Choroid plexus epithelial cell (primary cell): ENCODE results near the gene PAK1.

Experiments
- DNase-seq: peaks from one replicate; pipeline ENCODE4 v3.0.0-alpha.2; 2010; ENCODE audit warnings: low read depth
- H3K4me3 ChIP-seq: 2 replicates; pipeline ENCODE4 v1.5.1; 2011; ENCODE audit warnings: low read depth, mild to moderate bottlenecking, control low read depth, low read length, moderate library complexity
- TF ChIP-seq, protein P1 (sequence below): conservative IDR thresholded peaks from 2 replicates; pipeline ENCODE4 v1.5.1; 2011; ENCODE audit warnings: low read depth, mild to moderate bottlenecking, control low read depth, inconsistent platforms, low read length, moderate library complexity

The PAK1 gene

GRCh38 chr11:77418155-77418970 lies 55.5 kb downstream of the PAK1 start:
- DNase-seq = no peak
- H3K4me3 ChIP-seq = no peak overlapping the region
- TF ChIP-seq, protein P1, sequence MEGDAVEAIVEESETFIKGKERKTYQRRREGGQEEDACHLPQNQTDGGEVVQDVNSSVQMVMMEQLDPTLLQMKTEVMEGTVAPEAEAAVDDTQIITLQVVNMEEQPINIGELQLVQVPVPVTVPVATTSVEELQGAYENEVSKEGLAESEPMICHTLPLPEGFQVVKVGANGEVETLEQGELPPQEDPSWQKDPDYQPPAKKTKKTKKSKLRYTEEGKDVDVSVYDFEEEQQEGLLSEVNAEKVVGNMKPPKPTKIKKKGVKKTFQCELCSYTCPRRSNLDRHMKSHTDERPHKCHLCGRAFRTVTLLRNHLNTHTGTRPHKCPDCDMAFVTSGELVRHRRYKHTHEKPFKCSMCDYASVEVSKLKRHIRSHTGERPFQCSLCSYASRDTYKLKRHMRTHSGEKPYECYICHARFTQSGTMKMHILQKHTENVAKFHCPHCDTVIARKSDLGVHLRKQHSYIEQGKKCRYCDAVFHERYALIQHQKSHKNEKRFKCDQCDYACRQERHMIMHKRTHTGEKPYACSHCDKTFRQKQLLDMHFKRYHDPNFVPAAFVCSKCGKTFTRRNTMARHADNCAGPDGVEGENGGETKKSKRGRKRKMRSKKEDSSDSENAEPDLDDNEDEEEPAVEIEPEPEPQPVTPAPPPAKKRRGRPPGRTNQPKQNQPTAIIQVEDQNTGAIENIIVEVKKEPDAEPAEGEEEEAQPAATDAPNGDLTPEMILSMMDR = no peak

DNA sequence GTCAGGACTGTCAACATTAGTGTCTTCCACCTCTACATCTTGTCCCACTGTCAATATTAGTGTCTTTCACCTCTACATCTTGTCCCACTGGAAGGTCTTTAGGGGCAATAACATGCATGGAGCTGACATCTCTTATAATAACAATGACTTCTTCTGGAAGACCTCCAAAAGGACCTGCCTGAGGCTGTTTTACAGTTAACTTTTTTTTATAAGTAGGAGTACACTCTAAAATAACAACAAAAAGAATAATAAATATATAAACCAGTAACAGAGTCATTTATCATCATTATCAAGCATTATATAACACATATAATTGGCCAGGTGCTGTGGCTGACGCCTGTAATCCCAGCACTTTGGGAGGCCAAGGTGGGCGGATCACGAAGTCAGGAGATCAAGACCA lies 57.5 kb downstream of the PAK1 start:
- TF ChIP-seq, protein P1 = no peak
- DNase-seq = no peak
- H3K4me3 ChIP-seq = no peak overlapping the region

DNA sequence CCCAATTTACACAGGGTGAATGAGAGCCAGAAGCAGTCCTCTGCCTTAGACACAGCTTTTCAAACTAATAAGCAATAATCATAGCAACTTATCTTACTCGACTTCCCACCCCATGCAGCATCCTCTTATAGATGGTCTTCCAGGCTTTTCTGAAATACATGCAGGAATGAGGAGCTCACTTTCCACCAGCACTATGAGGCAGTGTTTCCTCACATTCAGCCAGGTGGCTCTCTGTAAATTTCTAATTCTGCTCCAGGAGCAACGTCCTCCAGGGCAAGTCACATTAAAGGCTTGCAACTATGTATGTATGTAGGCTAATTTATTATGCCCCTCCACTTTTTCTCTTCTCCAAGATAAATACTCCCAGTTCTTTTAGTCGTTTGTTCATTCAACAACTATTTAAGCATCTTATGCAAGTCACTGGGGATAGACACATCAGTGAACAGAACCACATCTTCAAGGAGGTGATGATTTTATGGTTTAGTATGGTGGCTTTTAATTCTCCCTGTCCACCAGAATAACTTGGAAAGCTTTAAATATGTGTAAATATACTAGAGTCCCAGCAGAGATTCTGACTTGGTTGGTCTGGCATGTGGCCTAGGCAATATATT lies 59.9 kb downstream of the PAK1 start:
- TF ChIP-seq, protein P1 = no peak
- no peak for DNase-seq
- H3K4me3 ChIP-seq = no peak overlapping the region

DNA sequence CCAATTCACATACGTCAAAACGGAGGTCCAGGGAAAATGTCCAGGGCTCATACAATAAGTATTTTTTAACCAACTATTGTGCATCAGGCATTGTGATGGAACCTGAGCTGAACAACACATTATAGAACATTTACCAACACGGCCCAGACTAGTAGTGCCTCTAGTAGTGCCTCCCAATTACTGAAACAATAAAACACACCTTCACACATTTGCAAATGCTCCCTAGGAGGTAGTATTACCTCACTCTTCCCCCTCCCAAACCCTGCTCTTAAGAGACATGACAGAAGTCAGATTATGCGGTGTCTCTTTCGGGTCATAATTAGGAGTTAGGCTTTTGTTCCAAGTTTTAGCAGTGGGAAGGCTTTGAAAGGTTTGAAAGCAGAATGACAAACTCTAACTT lies 61.1 kb downstream of the PAK1 start:
- no peak for DNase-seq
- TF ChIP-seq, protein P1 = no peak
- no peak overlapping the region for H3K4me3 ChIP-seq

DNA sequence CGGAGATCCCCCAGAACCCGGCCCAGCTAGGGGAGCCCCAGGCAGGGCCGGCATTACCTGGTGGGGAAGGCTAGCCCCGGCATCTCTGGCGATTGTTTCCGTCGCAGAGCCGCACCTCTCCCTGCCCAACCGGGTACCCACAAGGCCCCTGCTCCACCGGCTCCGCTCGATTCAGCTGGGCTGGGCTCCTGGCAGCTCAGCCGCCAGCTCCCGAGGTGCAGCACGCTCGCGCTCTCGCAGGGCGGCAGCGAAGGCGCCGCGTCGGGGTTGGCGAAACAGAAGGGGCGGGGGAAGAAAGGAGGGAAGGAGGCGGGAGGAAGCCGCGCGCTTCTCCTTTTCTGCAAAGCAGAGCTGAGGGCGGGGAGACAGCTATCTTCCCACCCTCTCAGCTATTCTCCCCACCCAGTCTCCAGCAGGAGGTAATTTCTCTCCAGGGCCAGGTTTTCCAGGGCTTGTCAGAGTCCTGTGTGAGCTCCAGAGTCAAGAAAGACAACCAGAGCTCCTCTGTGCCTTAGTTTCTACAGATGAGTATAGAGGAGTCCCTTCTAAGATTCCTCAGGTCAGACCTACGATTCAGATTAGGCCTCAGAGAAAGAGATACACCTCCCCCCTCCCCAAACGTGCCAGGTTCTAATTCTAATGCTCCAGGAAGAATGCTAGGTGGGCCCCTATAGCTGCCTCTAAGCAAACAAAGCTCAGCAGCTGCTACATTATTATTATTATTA lies 62.0 kb downstream of the PAK1 start:
- TF ChIP-seq, protein P1 = no peak

DNA sequence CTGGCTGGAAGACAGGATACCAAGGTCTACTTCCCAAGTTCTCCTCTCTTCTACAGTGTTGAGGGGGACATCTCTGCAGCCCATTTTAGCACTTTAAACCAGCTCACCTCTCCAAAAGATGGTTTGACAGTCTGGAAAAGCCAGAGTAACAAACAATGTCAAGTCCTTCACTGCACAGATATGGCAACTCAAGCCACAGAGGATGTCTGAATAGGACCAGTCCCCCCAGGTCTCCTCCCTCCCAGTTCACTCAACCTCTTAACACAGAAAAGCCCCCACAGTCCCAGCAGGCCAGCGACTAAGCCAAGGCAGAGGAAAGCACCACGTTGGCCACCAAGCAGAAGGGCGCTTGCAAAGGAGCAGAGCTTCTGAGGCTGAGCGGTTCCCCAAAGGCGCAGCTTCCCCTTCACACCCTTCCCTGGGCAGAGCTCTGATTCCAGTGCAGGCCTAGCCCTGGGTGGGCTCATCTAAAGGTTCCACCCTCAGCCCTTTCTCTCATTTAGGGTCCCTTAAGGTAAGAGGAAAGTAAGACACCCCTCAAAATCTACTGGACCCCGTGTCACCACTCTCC lies 62.7 kb downstream of the PAK1 start:
- TF ChIP-seq, protein P1 = no peak
- peak overlapping the region; percentile 80 for H3K4me3 ChIP-seq
- DNase-seq = peak; percentile 29

More for the DNA sequence above, 62.0 kb downstream of the PAK1 start:
- peak overlapping the region; percentile 80 for H3K4me3 ChIP-seq
- DNase-seq = peak; percentile 91
